ENCODE results near the gene KAT6B.

The KAT6B gene

DNA sequence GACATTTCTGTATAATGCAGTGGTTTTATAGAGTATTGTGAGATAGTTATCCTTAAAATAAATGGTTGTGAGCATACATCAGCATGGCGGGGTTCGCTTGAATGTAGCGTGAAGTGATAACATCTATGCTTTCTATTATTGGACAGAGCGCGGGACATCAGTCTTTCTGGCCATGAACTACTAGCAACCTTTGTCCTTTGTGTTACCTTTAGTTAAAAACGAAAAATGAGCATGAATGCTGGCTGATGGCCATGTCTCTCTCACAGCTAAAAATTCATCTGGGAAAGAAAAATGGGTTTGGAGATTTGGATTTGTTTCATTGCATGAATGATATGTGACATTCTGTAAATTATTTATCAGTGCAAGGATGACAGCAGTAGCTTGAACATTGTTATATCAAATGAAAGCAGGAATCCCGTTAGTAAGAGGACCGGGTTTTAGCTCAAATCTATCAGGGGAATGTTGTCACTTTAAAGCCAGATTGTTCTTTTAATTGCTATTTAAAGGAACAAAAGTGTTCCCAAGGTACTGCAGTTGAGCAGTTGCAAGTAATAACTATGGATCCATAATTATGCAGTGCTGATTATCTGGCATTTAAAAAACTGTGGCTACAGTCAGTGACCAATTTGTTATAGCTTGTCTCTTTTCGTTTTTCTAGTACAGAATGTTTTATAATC is 131.0 kb downstream of the KAT6B start:
- peak; percentile 6 for DNase-seq

DNA sequence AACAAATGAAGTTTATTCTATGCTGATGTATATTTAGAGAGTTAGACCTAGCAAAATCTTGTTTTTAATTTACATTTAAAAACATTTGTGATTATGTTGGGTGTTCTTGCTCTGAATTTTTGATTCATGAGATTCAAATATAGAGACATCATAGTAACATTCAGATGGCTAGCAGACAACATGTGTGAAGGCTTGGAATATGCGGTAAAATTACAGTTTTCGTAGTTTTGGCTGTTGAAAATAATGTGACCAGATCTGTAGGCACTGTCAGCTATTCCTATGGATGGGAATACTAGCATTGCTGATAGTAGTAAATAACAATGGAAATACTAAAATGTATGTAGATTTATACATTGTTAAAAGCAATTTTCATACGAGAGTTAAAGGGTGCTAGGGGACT is 131.9 kb downstream of the KAT6B start:
- no peak for DNase-seq

DNA sequence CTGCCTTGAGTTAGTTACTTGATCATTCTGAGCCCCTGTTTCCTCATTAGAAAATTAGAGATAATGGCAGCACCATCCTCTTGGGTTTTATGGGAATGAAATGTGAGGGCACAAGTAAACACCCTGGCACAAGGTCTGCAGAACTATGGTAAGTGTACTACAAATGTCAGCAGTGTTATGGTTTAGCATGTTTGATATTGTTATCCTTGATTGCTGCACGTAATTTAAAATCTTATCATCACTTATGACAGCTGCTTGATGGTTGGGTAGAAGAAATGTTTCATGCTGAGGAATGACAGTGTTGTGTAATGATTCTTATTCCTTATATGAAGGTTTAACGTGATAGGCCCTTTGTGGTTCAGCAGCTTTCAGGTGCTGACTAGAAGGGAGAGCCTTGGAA is 134.3 kb downstream of the KAT6B start:
- no peak for DNase-seq

DNA sequence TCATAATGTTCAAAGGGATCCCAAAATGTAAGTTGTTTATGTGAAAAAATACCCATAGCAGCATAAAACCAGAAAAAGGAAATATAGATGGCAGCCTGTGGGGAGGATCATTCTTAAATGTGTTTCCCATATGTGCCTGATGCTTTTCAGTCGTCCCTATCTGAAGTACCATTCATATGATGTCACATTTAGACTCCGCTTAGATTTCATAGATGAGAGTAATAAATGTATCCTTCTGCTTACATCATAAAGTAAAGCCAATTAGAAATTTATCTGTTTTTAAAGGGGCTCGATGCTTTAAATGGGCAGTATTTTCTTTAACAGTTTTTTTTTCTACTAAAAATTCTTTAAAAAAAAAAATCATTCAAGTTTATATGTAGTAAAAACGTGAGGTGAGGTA is 136.1 kb downstream of the KAT6B start:
- DNase-seq, result no peak

DNA sequence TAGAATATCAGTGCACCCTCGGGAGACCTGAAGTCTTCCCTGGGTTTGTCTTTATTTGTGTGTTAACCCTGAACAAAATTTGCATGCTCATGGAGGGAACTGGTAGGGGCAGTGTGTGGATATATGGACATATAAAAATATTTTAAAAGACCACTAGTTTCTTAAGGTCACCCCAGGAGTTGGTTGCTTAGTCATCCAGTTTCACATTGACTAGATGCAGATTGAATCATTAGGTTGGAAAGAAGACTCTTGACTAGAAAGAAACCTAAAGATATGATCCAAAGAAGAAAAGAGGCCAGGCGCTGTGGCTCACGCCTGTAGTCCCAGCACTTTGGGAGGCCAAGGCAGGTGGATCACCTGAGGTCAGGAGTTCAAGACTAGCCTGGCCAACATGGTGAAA is 137.1 kb downstream of the KAT6B start:
- DNase-seq, result no peak

DNA sequence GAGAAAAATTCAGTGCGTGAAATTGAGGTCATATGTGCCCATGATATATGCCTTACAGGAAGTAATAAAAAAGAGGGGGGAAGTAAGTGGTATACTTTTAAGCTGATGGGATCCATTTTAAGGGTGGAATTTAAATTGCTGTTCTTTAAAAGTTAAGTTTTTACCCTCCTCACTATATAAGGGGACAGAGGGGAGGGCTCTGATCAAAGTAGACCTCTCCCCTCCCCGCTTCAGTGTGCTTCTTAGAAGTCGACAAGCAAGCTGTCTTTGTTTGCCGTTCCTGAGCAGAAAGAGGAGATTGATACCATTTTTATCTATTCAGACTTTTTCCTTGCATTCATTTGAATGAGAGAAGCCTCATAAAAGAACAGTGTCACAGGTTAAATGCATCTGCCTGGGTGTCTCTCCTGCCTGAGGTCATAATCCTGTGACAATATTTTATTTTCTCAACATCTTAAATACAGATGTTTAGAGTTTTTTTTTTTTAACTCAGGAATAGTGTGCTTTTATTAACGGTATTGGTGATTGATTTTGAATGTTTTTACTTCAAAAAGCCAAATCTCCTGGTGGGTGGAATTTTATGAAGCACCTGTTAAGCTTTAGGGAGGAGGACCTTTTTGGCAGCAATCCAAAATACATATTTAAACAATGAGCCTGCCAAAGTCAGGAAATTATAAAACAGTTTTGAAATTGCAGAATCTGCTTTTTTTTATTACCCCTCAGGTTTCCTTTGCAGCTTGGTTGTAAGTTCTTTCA is 141.7 kb downstream of the KAT6B start:
- no peak for DNase-seq

DNA sequence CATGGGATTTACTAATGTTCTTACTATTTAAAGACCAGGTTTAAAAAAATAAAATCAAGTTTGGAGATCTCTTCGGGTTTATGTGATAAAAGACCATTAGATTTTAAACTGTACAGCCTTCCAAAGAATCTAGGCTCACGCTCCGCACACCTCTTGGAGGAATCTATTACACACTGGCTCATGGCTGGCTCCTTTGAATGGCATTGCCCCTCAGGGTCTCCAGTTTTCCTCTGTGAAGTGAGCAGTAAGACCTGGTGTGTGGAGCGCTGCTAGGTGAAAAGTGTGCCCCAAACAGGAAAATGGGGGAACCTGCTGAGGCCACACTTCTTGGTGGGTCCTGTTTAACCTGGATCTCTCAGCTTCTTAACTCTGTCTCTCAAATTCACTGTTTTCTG is 142.3 kb downstream of the KAT6B start:
- DNase-seq, result no peak

DNA sequence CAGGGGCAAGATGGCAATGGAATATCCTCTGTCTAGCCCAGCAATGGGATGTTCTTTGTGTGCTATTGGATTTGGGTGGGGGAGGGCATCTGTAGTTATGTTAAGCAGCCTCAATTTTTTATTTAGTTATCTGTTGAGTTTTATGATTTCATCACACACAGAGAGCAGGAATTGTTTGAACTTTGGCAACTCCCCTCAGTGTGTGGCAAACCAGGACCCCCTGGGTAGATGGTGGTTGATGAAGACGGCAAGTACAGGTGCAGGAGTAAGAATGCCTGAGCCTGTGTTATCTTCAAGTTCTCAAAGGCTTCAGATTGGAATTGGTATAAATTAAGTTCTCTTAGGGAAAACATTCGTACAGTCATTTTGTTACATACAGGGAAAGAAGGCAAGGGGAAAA is 142.7 kb downstream of the KAT6B start:
- no peak for DNase-seq

DNA sequence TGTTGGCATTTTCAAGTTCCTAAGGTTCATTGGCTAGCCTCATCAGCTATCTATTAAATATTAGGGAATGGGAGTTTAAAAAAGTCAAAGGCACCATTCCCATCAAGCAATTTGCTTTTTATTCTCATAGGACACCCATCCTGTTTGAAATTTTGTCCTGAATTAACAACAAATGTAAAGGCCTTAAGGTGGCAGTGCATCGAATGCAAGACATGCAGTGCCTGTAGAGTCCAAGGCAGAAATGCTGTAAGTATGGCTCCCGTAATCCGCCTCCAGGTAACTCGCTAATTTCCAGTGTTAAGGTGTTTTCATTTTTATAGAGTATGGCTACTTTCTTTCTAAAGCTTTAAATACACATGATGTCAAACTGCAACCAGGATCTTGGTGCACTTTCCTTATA is 143.1 kb downstream of the KAT6B start:
- no peak for DNase-seq

DNA sequence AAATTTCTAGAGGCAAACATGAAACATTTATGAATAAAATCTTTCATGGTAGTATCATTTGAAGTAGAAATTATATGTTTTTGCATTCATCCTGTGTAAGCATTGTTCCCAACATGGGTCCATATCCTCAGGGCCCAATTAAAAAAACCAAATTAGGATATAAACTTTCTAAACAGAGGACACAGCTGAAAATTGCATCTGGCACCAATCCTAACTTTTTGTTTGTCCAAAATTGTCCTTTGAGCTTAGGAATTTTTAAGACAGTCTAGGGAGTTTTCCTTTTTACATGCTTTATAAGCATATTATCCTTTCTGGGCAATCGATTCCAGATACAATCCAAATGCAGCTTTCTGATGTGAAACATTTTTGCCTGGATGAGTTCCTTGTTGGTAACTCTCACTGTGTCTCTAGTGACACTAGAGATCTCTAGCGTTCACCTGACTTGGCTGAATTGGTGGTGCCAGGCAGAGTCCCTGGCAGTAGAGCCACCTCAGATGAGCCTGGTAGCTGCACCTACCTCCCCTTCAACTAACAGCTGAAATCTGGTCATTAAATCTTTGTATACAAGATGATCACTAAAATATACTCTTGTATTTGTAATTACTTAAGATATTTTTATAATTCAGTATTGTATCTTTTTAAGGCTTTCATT is 147.5 kb downstream of the KAT6B start:
- no peak for DNase-seq

DNA sequence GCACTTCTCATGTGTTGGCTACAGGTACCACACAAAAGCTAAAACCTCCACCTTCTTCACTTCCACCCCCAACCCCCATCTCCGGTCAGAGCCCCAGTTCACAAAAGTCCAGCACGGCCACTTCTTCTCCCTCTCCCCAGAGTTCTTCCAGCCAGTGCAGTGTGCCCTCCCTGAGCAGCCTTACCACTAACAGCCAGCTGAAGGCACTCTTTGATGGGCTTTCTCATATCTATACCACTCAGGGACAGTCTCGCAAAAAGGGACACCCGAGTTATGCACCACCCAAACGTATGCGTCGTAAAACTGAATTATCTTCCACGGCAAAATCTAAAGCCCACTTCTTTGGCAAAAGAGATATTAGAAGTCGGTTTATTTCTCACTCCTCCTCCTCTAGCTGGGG is 149.4 kb downstream of the KAT6B start:
- DNase-seq, result no peak

DNA sequence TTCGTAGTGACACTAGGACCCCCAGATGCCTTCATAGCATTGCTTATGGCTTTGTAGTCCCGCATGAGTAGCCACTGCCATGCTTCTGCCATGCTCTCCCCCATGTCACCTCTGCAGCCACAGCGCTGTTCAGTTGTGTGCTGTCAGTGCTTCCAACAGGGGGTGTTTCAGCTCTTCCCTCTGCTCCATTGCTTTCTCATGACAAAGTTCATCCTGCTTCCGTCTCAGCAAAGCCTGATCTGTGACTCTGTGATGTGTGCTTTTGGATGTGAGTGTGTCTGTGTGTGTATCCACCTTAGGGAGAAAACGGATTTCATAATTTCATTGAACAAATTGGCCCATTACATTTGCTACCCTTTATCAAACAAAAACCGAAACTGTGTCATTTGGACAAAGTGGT is 150.2 kb downstream of the KAT6B start:
- no peak for DNase-seq

DNA sequence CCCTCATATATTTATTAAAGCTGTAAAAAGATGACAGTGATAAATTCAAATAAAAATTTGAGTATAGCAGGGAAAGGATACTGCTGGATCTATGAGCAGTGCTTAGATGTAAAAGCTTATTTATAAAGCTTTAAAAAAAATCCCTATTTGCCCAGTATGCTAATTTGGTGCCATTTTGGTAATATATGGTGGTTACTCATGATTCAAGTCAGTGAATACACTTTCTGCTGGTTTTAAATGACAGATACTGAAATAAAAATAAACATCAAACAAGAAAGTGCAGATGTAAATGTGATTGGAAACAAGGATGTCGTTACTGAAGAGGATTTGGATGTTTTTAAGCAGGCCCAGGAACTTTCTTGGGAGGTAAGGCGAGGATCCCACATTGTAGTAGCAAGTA is 150.7 kb downstream of the KAT6B start:
- DNase-seq, result no peak

DNA sequence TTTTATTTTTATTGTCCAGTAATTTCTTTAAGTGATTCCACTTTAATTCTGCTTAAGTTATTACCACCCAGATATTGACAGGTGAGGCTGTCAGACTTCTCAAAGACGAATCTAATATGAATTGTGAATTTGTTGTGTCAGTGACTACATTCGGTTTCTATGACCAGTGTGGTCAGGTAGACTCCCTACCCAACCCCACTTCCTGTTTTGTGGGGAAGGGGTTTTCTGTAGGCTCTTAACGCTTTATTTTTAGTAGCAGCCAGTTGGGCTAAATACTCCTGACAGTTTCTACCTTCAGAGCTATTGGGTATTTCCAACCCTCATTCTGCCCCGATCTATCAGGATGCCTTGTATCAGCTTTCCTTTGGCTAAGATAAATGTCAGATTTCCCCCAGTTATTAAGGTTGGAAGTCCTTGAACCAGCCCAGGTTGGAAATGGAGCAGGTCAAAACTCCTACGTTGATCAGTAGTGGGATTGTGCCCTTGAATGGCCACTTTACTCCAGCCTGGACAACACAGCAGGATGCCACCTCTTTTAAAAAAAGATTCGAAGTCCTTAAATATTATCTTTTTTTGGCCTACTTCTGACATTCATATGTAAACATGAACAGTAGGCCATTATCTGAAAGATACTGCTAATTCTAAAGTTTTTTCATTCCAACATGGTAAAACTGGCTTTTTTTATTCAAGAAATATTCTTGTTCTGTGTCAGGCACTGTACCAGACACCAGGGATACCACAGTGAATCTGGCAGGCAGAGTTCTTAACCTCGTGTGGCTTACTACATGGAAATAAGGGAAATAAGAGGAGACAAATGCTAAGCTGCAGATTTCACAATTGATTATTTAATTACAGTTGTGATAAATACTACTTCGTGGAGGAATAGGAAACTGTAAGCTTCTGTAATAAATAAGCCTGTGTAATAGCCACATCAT is 151.8 kb downstream of the KAT6B start:
- no peak for DNase-seq

DNA sequence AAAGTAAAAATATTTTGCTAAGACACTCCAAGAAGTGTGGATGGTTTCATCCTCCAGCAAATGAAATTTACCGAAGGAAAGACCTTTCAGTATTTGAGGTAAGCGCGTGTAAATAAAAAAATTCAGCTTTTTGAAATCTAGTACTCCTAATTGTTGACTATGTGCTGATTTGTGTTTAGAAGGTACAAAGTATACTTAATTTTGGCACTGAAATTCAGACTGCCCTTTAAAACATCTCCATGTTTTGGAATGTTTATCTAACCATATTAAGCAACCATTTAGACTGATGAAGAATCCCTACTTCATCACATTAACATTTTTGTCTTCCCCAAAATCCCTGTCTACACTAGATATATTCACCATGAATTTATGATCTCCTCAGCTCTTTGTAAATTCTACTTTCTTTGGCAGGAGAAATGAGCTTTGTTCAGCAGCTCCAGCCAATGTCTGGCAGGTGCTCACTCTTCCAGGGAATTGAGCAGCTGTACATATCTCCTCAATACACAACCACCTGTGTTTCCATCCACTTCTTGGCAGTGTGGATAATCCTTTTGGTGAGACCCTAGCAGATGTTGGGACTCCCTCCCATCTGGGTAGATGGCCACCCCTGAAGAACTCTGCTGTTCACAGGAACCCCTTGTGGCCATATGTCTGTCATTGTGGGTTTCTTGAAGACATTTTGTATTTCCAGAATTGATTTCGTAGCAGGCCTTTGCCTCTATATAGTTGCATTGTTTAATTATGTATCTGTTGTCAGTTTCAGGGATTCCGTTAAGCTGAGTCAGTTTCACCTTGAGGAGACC is 155.6 kb downstream of the KAT6B start:
- no peak for DNase-seq

DNA sequence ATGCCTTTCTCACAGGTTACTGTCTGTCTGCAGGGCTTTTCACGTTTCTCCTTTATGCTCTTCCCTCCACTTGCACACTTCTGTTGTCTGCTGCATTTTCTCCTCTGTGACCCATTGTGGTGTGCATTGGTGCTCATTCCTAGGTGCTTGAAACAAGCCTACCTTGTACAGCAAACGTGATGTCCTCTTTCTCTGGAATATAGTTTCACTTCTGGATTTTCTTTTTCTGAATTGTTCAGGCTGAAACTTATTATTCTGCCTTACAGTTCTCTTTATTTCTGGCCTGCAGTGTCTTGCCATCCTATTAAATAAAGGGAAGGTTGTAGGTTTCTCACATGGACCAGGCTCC is 156.2 kb downstream of the KAT6B start:
- no peak for DNase-seq

DNA sequence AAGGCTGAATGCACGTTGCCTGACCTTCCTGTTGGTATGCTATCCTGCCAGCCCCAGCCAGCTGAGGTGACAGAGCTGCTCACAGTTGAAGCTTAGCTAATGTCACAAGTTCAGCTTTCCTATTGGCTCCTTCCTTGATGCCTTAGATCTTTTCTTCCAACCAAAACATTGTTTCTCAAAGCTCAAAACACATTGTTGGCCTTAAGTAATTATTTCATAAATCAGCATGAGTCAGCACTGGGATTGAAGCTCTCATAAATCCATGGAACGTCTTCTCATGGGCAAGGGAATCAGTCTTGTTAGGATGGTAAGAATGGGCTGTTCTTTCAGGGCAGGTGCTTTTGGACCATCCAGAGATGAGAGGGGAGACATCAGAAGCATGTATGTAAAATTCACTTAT is 157.0 kb downstream of the KAT6B start:
- no peak for DNase-seq

DNA sequence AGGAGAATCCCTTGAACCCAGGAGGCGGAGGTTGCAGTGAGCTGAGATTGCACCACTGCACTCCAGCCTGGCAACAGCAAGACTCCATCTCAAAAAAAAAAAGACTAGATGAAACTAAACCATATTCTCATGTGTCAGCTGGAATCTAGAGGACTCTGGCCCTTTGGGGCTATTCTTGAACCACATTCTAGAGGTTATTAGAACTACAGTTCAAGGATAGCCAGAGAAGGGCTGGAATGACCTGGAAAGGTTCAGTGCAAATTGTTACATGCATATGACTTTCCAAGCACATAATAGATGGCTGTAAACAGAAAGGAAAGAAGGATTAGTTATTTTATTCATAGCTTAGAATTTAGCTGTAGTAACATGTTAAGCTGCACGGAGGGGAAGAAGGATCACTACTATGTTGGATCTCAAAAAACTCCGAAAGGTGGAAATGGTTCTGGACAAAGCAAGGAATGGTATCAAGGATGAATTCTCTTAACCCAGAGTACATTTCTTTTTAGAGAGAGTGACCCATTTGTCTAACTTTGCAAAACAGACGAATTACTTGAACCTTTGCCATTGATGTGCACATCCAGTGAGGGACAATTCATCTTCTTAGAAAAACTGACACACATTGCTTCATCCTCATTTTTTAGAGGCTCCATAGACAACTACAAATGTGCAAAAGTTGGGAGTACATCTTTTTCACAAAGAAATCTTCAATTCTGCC is 161.1 kb downstream of the KAT6B start:
- DNase-seq, result no peak

DNA sequence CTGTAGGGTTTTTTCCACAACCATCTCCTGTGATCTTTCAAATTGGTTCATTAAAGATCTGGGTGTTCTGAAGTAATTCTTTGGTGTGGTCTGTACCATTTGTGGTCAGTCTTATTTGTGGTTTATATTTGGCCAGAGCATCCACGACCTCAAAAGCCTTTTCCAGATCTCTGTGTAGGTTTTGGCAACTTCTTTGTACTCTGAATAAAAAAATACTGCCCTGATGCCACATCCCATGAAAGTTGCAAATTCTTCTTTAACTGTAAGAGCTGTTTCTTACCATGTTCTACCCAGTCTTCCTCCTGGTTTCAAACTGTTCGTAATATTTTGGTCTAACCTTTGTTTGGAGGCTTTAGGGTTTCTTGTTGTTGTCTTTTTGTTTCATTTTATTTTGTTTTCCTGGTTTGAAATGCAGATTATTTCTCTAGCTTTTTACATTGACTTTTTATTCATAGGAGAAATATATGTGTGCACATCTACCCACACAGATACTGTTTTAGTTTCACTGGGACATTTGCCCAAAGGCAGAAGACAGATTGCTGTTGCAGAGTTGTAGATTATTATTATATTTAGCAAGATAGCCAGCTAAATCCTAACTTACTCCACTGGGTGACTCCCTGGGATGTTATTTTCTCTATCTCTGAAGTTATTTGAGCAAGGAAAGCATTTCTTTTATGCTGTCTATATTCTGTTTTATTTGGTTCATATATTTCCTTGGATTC is 161.8 kb downstream of the KAT6B start:
- no peak for DNase-seq

DNA sequence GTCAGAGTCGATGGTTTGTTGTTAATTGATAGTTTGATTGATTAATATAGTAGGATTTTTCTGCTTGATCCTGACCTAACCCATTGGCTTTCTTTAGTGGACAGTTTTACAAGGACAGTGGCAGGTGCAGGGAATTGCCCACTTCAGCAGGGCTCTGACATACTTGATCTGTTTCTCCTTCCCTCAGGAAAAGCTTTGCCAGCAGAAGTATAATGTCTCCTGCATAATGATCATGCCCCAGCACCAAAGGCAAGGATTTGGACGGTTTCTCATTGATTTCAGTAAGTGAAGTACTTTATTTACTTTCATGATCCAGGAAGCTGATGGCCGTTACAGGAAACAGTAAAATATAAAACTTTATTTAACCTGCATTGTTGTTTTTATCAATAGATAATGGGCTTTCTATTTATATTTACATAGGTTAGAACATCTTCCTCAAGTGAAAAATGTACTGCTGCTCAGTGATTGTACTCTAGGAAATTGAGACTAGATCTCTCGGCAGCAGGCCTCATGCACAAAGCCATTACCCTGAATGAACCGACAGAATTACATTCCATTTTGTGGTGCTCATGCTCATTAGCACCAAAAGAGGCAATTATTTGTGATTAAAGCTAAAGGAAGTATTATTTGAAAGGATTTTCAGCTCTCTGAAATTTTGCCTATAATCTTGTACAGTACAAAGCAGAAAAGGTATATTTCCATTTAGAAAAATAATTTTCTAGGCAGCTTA is 162.6 kb downstream of the KAT6B start:
- no peak for DNase-seq

All from kidney glomerular epithelial cell (primary cell).